ENCODE data around the gene NEK1.
"Not testable (repeated sequence)": the region's sequence is repeated elsewhere in the genome, so short reads cannot be mapped to it uniquely, and the experiment has no call there.

NEK1 gene

DNA sequence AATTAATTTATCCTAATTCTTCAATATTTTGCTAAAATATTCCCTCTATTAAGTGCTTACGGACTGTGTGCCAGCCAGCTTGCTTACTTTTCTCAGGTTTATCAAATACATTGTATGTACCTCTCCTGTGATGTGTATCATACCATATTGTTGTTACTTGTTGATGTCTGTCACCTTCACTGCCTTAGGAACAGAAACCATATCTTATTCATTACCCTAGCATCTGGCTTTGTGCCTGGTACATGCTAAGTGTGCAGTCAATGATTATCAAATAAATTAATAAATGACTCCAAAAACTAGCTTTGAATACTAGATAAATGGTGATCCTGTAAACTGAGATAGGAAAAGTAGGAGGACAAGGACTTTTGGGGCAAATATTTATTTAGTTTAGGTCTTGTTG lies 14.9 kb upstream of the NEK1 start:
- DNase-seq: no peak

DNA sequence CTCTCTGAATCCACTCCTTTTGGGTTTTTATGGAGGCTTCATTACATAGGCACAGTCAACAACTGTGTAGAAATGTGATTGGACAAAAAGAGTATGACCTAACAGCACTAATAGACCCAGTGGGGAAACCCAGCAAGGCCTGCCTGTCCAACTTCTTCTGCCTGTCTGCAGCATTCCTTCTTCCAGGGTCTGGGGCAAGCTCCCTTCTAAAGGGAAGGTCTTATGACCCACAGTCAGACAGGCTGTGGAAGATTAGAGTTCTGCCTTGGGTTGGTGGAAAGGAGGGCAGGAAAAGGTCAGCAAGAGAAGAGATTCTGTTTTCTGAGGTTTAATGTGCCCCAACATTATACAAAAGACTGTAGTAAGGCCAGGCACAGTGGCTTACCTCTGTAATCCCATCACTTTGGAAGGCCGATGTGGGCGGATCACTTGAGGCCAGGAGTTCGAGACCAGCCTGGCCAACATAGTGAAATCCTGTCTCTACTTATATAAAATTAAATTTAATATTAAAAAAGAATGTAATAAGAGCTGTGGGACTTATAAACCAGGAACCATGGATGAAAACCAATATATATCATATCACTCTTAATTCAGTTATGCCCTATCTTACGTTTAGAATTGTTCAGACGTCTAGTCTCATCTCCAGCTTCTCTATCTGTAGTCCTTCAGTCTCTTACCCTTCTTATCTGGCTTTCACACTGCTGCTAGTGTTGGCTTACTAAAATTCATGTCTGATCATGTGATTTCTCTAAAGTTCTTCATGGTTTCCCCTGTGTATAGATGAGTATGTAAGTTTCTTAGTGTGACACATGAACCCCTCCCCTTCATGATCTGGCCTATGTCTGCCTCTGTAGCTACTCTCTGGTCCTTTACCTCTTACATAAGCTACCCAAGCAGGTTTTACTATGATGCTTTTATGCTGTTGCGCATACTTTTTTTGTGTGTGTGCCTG lies 14.2 kb upstream of the NEK1 start:
- DNase-seq: no peak

- no peak for DNase-seq
These were observed 13.5 kb upstream of the NEK1 start for GRCh38 chr4:169625886-169626285.

DNA sequence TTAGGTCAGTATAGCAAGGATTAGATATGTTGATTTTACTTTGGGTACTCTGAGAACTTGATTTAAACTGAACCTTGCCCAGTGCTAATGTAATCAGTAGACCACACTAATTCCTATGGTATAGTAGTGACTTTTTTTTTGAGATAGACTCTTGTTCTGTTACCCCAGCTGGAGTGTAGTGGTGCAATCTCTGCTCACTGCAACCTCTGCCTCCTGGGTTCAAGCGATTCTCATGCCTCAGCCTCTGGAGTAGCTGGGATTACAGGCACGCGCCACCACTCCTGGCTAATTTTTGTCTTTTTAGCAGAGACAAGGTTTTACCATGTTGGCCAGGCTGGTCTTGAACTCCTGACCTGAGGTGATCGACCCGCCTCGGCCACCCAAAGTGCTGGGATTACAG lies 11.6 kb upstream of the NEK1 start:
- DNase-seq: not testable (repeated sequence)

DNA sequence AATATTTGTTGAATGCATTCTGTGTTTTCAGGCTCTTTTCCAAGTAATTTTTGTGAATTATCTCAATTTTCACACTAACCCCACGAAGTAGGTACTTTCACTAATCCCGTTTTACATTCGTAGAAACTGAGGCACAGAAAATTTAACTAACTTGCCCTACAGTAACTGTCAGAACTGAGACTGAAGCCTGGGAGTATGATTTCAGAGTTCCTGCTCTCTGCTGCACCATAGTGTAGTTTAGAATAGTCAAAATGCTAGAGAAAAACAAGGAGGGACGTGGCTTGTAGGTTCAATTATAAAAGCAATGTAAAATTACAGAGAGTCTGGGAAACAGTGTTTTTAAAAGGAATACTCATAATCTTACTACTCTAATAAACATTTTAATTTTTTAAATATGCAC lies 10.2 kb upstream of the NEK1 start:
- no peak for DNase-seq

- DNase-seq: no peak
These were observed 9.5 kb upstream of the NEK1 start for GRCh38 chr4:169621731-169622492.

- DNase-seq: peak; percentile 34
These were observed 8.5 kb upstream of the NEK1 start for GRCh38 chr4:169620880-169621248.

GRCh38 chr4:169619958-169620879 lies 7.8 kb upstream of the NEK1 start, which contains the start of gene CLCN3:
TSS of gene CLCN3 (plus strand) at chr4:169620578. CDS start at chr4:169635929, 15,351 bp downstream.
- DNase-seq: peak; percentile 98

DNA sequence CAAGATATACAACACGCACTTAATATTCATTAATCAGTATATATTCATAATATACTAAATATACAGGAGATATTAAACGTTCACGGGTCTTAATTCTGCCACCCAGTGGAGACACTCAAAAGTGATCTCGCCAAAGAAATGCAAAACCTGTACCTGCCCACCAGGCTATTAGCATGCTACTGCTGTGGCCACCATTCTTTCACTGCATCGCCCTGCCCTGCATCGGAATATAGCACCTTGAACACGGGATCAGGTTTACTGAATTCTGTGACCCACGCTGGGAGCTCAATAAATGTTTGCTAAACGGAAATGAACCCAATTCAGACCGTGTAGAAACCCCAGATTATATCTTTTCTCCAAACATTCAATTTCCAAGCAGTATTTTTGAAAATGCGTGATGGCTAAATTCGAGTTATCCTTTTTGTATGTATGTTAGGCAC lies 7.2 kb upstream of the NEK1 start:
- DNase-seq: peak; percentile 36

- no peak for DNase-seq
These were observed 6.6 kb upstream of the NEK1 start for GRCh38 chr4:169618986-169619385.

DNA sequence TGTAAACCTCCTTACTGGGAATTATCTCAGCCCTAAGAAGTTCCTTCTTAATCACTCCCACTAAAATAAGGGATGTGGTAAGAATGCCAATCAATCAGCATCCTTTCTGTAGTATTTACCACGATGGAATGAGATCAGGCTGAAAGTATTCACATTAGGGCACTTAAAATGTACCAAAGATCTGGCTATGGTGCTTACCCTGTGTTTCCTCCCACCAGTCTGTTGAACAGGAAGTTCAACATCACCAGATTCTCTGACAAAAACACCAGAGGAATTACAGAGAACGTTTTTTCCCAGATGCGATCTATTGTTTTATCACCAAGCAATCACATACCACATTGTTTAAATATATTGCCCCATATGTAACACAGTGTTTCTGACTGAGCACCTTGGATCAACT lies 5.9 kb upstream of the NEK1 start:
- no peak for DNase-seq

- DNase-seq: no peak
These were observed 4.9 kb upstream of the NEK1 start for GRCh38 chr4:169617306-169617705.

GRCh38 chr4:169616846-169617245 lies 4.5 kb upstream of the NEK1 start:
- no peak for DNase-seq

- DNase-seq: no peak
These were observed 3.2 kb upstream of the NEK1 start for GRCh38 chr4:169615467-169616106.

DNA sequence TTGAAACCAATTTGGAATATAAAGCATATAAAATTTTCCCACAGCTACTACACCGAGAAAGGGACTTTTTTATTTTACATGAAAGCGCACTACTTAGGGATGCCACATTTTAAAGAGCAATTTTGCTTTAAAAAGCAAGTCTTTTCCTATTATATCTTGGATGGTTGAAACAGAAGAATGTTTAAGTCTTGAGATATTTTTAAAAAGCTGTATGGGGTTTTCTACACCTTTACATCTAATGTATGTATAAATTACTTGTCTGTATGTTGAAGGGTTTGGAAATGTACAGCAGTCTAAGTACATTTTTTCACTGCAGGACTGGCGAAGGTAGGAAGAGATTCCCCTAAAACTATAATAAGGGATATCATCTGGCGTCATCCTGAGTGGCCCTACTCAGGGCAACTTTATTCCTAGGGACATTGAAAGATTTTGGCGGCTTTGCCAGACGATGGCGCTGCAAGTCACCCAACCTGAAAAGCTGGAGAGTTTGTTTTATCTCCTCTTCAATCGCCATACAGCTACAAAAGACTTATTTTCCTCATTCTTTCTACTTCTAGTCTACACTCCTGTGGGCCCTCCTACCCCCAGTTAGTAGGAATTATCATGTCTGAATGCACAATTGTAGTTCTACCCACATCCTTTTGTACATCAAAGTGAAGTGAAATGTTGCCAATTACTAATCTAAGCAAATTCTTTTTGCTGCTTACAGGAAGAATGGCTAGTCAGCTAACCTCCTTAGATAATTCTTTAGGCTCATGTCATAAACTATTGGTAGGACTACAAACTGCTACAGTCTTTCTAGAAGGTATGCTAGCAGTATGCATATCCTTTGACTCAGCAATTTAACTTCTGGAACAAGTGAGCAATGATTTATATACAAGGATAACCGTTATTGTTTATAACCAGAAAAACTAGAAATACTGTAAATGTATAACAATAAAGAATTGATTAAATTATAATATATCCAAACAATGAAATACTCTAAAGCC lies 782 bp upstream of the NEK1 start:
- peak; percentile 69 for DNase-seq

DNA sequence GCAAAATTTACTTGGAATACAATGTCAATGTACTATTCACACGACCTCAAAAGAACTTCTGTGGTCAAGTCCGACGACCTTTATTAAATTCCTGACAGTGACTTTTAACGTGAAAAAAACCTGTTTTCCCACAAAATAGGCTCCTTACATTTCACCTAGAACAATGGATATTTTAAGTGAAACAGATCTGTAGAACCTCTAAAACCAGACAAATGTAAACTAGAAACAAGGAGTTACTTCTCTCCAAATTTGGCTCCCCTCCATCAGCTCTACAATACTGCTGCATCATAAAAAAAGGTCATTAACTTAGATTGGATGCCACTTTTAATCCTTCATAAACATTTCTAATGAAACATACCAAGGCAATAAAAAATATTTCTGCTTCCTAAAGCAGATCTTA lies 1.2 kb downstream of the NEK1 start:
- no peak for DNase-seq

DNA sequence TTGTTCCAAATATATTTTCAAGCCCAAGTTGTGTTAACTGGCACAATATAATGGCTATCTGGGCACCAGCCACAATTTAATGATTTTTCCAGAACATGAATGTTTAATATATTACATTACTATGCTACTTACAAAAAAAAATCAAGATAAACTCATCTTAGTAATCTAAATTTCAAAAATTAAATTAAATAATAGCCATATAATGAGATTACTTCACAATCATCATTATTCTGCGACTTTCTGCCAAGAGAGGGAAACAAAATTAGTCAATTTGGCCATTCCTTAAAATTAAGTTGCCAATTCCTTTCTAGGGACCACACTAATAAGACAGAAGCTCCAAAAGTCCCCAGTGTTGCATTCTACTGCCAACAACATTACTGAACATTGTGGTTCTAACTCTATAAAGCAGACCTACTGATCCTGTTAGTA lies 7.5 kb downstream of the NEK1 start:
- no peak for DNase-seq

DNA sequence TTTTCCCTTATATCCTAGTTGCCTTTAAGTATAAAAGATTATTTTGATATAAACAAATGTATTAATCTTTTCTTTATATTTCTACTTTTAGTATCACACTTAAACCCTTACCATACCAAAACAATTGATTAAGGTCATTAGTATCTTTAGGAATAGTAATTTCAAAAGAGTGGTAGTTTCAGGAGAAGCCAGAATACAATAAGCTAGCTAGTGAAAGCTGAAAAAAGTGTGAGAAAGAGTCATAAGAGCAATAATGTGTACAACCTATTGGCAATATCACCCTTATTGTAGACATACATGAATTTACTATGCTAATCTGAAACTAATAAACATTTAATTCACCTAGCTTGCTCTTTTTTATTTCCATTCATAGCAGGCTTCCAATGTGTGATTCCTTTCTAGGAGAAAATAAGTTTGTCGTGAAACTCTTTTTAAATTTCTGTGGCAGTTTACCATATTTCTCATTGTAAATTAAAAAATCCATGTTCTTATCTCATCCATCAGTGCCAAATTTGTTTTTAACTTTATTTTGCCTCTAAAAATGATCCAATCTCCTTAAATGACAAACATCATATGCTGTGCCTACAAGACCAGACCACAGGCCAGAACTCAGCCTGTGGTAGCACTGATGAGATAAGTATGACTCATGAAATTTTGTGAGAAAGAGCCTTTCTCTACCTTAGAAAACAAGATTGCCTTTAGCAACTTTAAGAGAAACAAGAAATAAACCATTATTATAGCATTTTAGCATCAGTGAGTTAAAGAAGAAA lies 8.1 kb downstream of the NEK1 start:
- DNase-seq: no peak

DNA sequence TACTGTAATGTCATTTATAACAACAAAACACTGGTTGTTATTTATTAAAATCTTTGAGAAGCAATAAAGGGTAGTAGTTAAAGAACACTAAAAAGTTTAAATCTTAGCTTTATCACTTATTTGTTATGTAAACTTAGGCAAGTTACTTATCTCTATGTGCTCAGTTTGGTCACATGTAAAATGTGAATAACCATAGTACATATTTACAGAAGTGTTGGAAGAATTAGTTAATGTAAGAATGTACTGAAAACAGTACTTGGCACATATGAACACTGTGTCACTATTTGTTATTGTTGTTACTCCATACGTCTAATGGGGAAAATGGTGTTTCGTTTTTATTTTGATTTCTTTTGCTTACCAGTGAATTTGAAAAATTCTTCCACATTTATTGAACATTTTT lies 9.1 kb downstream of the NEK1 start:
- DNase-seq: no peak
